GM19238 (cell line): Measurements from ENCODE around the gene SLC14A1.
A peak's percentile ranks its signal among the peaks of the same experiment; 100 is the strongest.

Experiments used
- DNase-seq: peaks from one replicate; pipeline ENCODE4 v3.0.0; 2011; ENCODE audit warnings: low spot score; ENCODE audit not compliant: insufficient read length

SLC14A1 gene

GRCh38 chr18:45723567-45724355, at the start of gene SLC14A1:
Gene SLC14A1 (plus strand): TSS chr18:45724181. CDS start chr18:45730321, 6,140 bp downstream.
- DNase-seq = no peak

DNA sequence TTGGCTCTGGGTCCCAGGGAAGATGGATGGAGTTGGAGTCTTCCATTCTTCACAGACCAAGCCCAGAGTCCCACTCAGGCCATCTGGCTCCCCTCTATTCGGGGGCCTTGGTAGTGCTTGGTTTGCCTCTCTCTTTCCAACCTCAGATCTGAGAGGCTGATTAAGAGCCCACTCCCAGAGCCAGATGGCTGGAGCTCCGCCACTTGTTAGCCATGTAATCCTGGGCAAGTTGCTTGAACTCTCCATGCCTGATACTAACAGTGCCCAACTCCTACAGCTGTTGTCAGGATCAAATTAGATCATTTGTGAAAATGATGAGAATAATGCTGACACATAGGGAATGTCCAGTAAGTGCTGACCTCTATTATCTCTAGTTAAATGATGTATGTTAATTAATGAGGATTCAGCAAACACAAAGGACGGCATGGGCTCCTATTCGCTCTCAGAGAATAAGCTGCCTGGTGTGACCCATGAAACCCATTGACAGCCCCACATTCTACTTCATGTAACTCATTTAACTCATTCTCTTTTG, 46.6 kb upstream of the SLC14A1 start:
- no peak for DNase-seq

DNA sequence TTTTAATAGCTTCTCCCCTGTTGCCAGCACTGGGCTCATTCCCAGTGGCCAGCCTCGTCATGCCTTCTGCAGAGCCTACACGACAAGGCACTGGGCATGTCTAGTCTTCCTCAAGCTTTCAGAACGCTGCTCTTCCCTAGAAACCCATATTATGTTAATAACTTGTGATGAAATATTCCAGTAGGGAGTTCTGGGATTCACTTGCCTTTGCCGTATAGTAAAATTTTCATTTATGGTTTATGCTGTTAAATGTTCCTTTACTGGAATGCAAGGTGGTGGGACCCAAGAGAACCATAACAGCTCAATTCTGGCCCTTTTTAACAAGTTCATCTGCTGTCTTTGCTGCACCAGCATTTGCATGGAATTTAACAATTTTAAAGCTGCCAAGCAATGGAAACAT, 45.5 kb upstream of the SLC14A1 start:
- DNase-seq = no peak

DNA sequence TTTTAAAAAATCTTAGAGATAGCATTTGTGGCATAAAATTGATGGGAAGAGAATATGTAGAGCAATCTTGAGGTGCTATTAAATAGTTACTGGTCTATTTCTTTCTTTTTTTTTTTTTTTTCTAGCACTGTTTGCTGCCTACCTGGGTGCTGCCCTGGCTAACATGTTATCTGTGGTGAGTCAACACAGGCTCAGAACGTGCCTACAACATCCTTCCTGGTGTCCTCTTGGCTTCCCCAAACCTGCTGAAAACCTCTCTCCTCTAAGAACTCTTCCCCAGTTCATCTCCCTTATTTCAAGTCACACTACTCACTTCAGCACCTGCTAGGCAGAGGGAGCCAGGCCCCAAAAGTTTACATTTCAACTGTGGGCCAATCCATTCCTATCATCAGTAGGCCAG, 45.1 kb upstream of the SLC14A1 start:
- DNase-seq = no peak

DNA sequence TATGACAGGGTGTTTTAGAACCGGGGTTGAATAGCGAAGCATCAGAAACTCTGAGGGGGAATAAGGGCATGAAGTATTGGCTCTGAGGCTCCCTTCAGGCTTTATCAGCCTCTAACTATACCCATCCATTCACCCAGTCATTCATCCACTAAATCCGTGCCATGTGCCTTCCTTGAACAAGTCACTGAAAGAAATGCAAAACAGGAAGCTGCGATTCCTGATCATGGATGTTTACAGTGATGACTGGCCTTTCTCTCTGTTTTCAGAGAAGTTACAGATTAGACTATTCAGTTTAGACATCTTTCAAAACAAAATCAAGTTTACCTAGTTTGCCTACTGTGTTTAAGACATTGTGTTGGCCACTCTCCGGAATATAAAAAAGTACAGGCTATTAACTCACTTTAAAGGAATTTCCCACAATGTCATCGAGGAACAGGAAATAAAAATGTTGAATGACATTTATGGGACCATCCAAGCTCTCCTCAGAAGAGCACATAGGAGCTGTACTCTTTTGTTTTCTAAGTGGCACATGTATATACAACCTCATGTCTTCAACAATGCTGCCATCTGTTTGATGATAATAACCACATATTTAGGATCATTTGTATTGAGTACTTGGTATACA, 43.8 kb upstream of the SLC14A1 start:
- DNase-seq = no peak

DNA sequence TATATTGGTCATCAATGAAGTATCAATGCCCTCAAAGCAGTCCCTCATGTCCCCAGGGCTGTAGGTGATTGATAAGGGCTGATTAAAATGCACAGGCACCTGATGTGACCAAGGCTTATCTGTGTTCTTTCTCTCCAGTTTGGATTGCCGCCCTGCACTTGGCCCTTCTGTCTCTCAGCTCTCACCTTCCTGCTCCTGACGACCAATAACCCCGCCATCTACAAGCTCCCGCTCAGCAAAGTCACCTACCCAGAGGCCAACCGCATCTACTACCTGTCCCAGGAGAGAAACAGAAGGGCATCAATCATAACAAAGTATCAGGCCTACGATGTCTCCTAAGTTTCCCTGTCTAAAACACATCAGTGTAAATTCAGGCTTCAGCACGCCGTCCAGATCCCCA, 41.8 kb upstream of the SLC14A1 start:
- DNase-seq = no peak

DNA sequence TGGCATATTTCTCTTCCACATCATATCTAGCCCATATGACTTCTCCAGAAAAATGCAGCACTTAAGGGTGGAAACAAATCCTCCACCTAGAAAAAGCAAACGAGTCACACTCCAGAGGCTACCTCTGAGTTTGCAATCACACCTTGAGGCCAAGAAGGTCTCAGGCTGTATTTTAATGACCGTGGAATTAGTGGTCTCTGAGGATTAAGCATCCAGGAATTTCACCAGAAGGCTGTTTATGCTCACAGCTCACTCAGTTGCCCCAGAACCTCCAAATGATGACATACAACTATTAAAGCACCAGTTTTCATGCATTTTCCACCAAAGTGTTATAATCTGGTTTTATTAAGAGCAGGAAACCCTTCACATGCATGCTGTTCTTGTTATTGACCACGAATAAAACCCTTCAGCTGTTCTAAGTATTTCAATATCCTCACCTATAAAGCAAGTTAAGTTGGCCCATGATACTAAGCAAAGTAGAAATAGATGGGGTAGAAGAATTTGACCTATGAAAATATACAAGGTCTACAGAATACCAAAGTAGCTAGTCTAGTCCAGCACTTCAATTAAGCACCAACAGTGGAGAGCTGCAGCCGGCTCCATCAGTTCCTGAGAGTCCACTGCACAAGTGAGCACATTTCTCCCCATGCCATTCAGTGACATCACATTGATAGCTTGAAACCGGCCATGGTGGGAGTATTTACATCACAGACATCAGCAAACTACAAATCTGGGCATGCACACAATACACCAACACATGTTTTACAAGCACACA, 39.5 kb upstream of the SLC14A1 start:
- DNase-seq = no peak

GRCh38 chr18:45686891-45687611, 36.9 kb upstream of the SLC14A1 start:
- peak; percentile 47 for DNase-seq

DNA sequence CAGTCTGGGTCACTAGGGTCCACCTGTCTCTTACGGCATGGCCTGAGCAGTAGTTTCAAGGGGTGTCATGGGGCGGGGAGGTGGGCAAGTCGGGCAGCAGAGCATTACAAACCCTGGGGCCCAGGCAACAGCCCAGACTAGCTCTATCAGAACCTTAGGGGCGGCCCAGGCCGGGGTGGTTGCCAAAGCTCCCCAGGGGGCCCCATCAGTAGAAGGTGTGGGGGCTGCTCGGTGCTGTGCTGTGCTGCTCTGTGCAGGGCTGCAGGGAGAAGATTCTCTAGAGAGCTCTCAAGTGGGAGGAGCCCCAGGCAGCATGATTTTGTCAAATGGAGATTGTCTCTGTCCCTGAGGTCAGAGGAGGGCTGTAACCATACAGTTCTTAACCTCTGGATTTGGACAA, 36.4 kb upstream of the SLC14A1 start:
- no peak for DNase-seq

GRCh38 chr18:45688113-45688512, 35.9 kb upstream of the SLC14A1 start:
- DNase-seq = no peak

GRCh38 chr18:45688833-45689232, 35.1 kb upstream of the SLC14A1 start:
- no peak for DNase-seq

GRCh38 chr18:45689396-45689795, 34.6 kb upstream of the SLC14A1 start:
- no peak for DNase-seq

DNA sequence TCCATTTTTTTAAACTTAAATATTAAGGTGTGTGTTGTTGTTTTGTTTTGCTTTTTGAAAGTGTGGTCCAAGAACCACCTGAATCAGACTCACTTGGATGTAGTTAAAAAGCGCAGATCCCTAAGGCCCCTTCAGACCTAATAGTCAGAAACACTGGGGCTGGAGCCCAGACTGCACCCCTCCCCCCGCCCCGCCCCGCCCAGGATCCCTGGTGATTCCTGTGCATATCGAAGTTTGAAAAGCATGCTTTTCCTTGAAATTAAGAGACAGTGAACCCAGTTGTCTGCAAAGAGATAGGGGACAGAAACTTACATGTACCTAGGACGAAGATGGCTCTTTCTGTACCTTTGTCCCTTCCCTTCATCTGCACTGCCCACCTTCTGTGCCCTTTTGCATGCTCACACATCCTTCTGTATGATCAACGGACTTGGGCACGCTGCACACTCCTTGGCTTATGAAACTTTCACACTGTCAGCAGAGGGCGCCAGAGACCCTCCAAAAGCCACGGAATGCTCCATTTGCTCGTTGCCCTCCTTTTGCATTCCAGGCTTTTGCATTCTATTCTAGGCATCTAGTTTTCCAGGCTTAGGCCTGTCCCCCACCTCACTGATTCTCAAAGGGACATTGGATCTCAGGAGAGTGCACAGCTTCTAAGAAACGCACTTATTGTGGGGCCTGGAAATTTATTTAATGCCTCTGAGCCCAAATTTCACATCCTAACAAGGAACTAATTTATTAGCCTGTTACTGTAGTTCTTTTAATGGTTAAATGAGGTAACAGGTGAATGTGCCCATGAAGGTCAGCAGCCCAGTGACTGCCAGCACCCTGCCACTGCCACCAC, 32.8 kb upstream of the SLC14A1 start:
- DNase-seq = no peak

DNA sequence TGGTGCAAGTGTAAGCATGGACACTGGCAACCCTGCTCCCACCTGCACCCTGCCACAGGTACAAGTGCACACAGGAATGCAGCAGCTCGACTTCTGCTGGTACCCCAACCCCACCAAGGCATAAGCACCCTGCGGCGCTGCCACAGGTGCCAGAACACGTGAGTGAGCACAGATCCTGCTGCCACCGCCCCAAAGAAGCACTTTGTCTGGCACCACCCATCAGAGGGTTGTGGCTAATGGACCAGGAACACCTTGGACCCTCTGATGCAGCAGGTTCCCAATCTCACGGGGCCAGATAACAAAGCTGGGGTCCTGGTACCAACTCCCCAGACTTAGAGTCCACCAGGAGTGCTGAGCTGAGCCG, 32.2 kb upstream of the SLC14A1 start:
- no peak for DNase-seq

- no peak for DNase-seq
These were observed 21.2 kb upstream of the SLC14A1 start for GRCh38 chr18:45702708-45703265.

DNA sequence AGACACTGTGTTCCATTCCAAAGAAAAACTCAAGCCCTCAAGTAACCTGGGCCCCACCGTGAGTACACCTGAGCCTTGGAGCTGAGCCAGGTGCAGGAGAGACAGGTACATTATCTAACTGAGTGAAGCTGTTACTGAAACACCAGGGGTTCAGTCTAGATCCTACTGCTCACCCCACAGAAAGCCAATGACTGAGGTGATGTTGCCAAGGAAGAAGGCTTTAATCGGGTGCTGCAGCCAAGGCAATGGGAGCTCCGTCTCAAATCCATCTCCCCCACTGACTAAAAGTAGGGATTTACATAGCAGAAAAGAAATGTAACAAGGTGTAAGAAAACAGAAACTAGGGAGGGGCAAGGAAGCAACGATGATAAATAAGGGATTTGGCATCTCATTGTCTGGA, 15.2 kb upstream of the SLC14A1 start:
- DNase-seq = no peak

DNA sequence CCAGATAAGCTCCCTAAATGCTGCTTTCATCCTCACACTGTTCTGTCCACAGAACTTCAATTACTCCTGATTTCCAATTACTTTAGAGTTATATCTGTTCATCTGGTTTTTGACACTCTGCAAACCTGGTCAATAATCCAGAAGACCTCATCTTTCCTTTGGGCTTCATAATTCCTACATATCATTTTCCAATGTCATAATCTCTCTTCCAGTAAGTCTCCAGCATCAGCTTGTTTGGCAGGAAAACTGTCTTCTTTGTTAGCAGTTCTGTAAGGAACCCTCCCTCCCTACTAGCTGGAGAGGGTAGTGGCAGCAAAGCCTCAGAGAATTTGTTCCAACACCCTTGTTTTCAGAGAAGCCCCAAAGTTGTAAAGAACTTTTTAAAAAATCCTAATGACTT, 11.9 kb upstream of the SLC14A1 start:
- no peak for DNase-seq

DNA sequence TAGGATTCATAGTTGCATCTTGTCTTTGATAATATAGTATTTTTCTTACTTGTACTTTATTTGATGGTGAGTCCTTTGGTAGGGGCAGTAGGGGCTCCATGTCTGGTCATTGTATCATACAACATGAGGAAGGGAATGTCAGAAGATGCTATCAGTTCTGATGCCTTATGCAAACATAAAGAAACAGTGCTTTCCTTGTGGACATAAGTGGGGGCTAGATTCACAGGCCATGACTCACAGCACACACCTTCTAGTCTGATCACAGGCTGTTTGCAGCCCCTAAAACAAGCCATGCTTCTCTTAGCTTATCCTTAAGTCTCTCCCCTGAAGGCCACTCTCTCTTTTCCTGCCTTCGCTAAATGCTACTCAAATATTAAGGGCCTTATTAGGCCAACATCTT, 10.7 kb upstream of the SLC14A1 start:
- DNase-seq = no peak

- DNase-seq = no peak
These were observed 8.7 kb upstream of the SLC14A1 start for GRCh38 chr18:45715212-45715780.

DNA sequence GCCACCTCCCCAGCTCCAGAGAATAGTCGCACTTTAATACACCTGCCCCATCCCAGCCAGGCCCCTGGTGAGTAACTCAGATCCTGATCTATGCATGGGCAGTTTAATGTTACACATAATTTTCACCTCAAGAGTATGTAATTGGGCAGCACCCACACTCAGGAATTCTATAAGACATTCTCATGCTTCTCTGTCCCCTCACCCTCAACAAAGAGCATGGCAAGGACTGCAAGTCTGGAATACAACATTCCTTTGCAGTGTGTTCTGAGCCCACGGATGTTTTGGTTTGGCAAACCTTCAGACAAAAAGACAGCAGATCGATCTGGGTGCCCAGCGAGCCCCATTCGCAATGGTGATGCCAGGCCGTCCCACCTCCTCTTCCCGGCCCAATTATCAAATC, 4.9 kb upstream of the SLC14A1 start:
- DNase-seq = no peak
